Urothelium cell line (cell line): ENCODE data around the gene TSACC.
A peak's percentile ranks its signal among the peaks of the same experiment; 100 is the strongest.
"Not testable (repeated sequence)": the region's sequence is repeated elsewhere in the genome, so short reads cannot be mapped to it uniquely, and the experiment has no call there.

Experiments used
- DNase-seq: peaks from one replicate; pipeline ENCODE4 v3.0.0; 2011; ENCODE audit warnings: low spot score, mixed read lengths
- FAIRE-seq: peaks from 2 replicates; lab custom pipeline; 2011; peaks lifted over from hg19 to GRCh38; lab: Jason Lieb, UNC

TSACC gene

GRCh38 chr1:156346035-156346434, 7.7 kb downstream of the TSACC start:
- not testable (repeated sequence) for DNase-seq, FAIRE-seq

DNA sequence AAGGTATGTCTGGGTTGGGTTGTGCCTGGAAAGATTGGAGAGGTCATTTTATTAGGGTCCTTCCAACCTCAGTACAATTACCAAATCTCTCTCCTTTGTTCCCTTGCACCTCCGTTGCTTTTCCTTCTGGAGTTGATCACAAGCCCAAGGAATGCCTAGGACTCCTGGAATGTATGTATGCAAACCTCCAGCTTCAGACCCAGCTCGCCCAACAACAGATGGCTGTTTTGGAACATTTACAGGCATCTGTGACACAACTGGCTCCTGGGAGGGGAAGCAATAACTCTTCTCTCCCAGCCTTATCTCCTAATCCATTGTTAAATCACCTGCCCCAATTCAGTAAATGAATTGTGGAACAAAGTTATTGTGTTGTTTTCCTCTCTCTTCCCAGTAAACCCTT, 8.3 kb downstream of the TSACC start:
- DNase-seq (no peak), FAIRE-seq (no peak)

- DNase-seq (no peak), FAIRE-seq (no peak)
These were observed 9.0 kb downstream of the TSACC start for GRCh38 chr1:156347331-156347730.

- not testable (repeated sequence) for DNase-seq, FAIRE-seq
These were observed 14.2 kb downstream of the TSACC start for GRCh38 chr1:156352481-156352880.

DNA sequence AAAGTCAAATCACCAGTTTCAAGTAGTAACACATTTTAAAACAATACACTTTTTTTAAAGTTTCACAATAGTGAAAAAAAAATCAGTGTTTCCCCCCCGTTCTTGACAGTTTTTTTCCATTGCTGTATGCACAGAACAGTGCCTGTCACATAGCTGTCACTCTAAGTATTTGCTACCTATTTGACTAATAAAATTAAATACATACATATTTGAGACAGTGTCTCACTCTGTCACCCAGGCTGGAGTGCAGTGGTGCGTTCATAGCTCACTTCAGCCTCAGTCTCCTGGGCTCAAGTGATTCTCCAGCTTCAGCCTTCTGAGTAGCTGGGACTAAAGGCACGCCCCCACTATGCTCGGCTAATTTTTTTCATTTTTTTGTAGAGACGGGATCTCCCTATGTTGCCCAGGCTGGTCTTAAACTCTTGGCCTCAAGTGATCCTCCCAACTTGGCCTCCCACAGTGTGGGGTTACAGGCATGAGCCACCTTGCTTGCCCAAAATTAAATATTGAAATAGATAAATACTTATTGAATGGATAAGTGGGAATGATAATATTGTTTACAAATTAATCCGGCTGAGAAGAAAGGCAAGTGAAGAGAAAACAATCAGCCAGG, 18.0 kb downstream of the TSACC start:
- FAIRE-seq: no peak
- DNase-seq: no peak

- DNase-seq: peak; percentile 38
- FAIRE-seq: no peak
These were observed 18.7 kb downstream of the TSACC start for GRCh38 chr1:156356875-156357534.

DNA sequence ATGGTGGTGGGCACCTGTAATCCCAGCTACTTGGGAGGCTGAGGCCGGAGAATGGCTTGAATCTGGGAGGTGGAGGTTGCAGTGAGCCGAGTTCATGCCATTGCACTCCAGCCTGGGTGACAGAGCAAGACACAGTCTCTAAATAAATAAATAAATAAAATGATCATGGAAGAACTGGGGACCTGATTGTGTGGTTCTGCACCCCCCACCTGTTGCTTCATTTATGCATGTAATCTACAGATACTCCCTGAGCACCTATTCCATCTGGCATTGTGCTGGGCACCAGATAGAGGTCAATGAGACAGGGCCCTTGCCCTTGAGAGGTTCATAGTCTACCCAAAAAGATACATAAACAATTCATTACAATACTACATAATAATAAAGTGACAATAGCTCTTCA, 19.7 kb downstream of the TSACC start:
- no peak for FAIRE-seq
- DNase-seq: no peak

DNA sequence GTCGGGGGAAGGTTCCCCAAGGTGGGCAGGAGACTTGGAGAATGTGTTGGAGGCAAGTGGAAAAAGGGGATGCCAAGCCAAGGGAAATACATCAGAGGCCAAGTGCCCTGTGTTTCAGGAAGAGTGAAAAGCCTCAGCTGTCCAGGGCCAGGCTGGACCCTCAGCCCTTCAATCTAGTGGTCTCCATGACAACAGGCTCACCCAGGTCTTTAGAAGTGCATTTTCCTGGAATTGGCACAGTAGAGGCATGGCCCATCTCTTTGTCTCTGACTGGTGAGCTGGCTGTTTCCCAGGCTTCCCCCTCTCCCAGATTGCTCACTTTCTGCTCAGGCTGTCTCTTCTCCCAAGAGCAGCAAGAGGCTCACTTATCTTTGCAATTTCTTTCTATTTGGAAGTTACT, 20.3 kb downstream of the TSACC start:
- no peak for DNase-seq
- FAIRE-seq: no peak

GRCh38 chr1:156359249-156359648, 20.9 kb downstream of the TSACC start:
- FAIRE-seq (no peak), DNase-seq (no peak)

DNA sequence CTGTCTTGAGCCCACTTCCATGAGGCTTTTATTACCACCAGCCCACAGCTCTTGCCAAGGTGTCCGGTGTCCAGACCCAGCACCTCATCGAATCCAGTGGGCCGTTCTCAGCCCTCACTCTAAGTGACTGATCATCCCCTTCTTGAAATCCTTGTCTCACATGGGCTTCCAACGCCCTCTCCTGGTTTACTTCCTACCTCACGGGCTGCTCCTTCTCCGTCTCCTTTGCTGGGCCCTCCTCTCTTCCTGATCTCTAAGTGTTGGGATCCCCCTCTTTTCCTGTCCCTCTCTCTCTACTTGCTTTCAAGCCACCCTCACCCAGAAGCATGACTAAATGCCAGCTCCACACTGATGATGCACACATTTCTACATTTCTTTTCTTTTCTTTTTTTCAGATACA, 21.6 kb downstream of the TSACC start:
- FAIRE-seq (no peak), DNase-seq (no peak)

- FAIRE-seq: no peak
These were observed 22.2 kb downstream of the TSACC start for GRCh38 chr1:156360534-156360933.

DNA sequence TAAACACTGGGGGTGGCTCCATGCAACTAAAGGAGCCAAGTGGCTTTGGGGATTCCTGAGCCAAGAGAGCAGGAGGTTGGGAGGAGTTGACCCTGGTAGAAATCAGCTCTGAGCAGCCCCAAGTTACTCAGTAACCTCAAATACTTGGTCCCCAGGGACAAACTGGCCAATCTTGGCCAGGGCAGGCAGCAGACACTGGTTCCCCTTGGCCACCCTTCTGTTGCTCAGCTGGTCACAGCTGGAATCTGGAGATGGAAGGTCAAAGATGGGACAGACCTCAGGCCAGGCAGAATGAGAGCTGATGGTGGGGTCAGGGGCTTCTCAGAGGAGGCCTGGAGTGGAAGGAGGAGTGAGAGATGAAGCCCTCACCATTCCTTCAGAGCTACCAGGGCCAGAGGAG, 27.4 kb downstream of the TSACC start:
- no peak for FAIRE-seq

More at GRCh38 chr1:156360534-156360933, 22.2 kb downstream of the TSACC start:
- DNase-seq: no peak

DNA sequence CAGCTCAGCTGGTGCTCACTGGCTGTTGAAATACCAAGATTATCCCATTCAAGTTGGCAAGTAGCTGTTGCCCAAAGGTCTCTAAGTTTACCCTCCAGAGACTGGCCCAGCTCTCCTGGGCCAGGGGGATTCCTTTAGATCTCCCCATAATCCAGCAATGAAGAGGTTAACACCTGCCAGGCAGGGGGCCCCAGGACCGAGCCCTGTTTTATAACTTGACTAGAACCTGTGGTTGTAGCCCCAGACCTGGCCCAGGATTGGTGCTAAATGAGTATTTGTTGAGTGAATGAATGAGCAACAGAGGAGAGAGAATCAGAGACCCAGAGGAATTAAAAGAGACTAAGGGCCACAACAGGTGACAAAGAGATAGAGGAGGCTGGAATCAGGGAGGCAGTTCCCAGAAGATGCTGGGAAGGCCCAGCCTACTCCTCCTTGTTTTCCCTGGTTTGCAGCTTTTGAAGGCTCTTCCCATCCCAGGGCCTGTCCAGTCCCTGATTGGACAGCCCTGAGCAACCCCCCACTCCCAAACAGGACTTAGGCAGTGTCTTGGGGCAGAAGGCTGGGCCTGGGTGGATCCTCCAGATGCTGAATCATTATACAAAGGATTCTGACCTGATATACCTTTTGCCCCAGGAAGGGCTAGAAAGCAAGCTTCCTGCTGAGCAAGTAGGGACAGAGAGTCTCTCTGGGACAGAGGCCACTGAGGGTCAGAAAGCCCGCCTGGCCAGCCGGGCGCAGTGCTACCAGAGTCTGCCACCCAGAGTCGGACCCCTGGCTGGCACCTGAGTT, 28.2 kb downstream of the TSACC start:
- FAIRE-seq (no peak), DNase-seq (no peak)

More for the DNA sequence above, 27.4 kb downstream of the TSACC start:
- DNase-seq: no peak

- DNase-seq (no peak), FAIRE-seq (no peak)
These were observed 29.2 kb downstream of the TSACC start for GRCh38 chr1:156367383-156368156.

- FAIRE-seq (no peak), DNase-seq (no peak)
These were observed 29.9 kb downstream of the TSACC start for GRCh38 chr1:156368157-156368658.

DNA sequence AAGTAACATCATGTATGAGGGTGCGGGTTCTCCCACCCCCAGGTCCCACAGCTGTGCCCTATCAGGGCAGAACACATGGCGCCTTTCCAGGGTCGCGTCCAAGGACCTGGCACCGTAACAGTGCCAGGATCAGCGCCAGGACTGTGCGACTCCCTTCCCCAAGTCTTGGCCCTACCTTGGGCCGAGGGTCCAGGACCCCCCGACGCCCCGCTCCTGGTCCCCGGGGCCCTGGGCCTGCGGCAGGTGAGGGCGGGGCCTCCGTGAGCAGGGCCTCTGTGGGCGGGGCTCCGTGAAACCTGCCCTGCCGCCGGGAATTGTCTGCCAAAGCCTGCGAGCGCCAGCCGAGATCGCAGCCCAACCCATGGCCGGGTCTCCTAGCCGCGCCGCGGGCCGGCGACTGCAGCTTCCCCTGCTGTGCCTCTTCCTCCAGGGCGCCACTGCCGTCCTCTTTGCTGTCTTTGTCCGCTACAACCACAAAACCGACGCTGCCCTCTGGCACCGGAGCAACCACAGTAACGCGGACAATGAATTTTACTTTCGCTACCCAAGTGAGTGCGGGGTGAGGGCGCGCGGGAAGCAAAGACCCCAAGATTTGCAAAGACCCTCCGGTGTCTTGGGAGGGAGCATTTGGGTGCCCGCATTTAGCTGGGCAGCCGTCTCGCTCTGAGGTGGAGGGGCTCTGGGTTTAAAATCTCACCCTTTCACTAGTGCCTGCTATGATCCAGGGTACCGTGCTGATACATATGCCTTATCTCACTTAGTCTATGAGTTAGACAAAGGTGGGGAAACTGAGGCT, 30.8 kb downstream of the TSACC start, which contains the start of gene RHBG:
TSS of gene RHBG (plus strand) at position 323 of the 796 bp plus-strand sequence. CDS start at position 362, 39 bp downstream.
- FAIRE-seq (no peak), DNase-seq (no peak)

GRCh38 chr1:156369685-156370286, 31.5 kb downstream of the TSACC start:
- DNase-seq, FAIRE-seq: not testable (repeated sequence)

GRCh38 chr1:156371553-156372264, 33.4 kb downstream of the TSACC start:
- no peak for FAIRE-seq

DNA sequence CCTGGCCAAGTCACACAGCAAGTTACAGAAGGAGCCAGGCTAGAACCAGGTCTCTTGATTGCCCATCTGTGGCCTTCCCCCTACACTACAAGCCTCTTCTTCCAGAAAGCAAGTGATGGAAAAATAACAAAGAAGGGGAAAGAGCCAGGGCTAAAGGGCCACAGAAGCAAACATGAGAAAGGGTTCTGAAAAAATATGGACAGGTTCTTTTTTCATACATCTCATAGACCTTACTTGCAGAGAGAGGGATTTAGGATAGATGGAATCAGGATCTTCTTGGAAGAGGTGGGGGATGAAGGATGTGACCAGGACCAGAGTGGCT, 33.9 kb downstream of the TSACC start:
- no peak for DNase-seq
- no peak for FAIRE-seq

More at GRCh38 chr1:156371553-156372264, 33.4 kb downstream of the TSACC start:
- DNase-seq: no peak
